WTC11 (cell line): ENCODE data around the gene NFIC. TPM values are rescaled to one million over a fixed set of nuclear protein-coding genes. Genes with fewer than 3 reads are reported as not detected.

Experiments
- ATAC-seq: fragments of 200-7000 bp; cut with Tn5 transposase; 2 replicates; pipeline ENCODE4 v1.10.0; 2021; ENCODE audit warnings: mild to moderate bottlenecking, moderate library complexity
- CTCF ChIA-PET: fragments of 300-600 bp; sonication (Branson Sonifier 250); formaldehyde crosslinking; loops from one replicate; lab custom pipeline; 2021; ENCODE audit warnings: antibody characterized with exemption; lab: Charles Lee
- POLR2A ChIA-PET: fragments of 350-600 bp; sonication (Branson Sonifier 250); formaldehyde crosslinking; loops from one replicate; lab custom pipeline; 2021; ENCODE audit warnings: antibody characterized with exemption; lab: Charles Lee
- DNase-seq: peaks from one replicate; pipeline ENCODE4 v3.0.0; 2021; ENCODE audit warnings: low spot score
- H3K27ac Mint-ChIP-seq: 2 replicates; pipeline ENCODE4 v1.8.0; 2021; ENCODE audit warnings: mixed read lengths
- H3K27me3 Mint-ChIP-seq: 2 replicates; pipeline ENCODE4 v1.8.0; 2021; ENCODE audit warnings: low read depth, mild to moderate bottlenecking, moderate library complexity, mixed read lengths
- H3K36me3 Mint-ChIP-seq: 2 replicates; pipeline ENCODE4 v1.8.0; 2021; ENCODE audit warnings: mixed read lengths
- H3K4me1 Mint-ChIP-seq: 2 replicates; pipeline ENCODE4 v1.8.0; 2022; ENCODE audit warnings: mixed read lengths
- H3K4me3 Mint-ChIP-seq: 2 replicates; pipeline ENCODE4 v1.8.0; 2021; ENCODE audit warnings: mild to moderate bottlenecking, moderate library complexity, mixed read lengths
- H3K9me3 Mint-ChIP-seq: 2 replicates; pipeline ENCODE4 v1.8.0; 2021; ENCODE audit warnings: mixed read lengths
- ATF1 ChIP-seq: sonication (generic); formaldehyde crosslinking; IDR thresholded peaks from 2 replicates; pipeline ENCODE4 v1.8.1; 2023; ENCODE audit warnings: mild to moderate bottlenecking, moderate library complexity, missing genetic modification reagents
- CREB1 ChIP-seq: sonication (generic); formaldehyde crosslinking; IDR thresholded peaks from 2 replicates; pipeline ENCODE4 v1.8.0; 2023; ENCODE audit warnings: mild to moderate bottlenecking, missing genetic modification reagents
- CREM ChIP-seq: sonication (generic); formaldehyde crosslinking; IDR thresholded peaks from 2 replicates; pipeline ENCODE4 v1.8.1; 2022; ENCODE audit warnings: mild to moderate bottlenecking, missing genetic modification reagents, moderate library complexity
- ERG ChIP-seq: fragments of 250-450 bp; sonication (Bioruptor Pico); IDR thresholded peaks from 2 replicates; pipeline ENCODE4 v1.8.0; 2021; ENCODE audit warnings: mild to moderate bottlenecking
- FOXP1 ChIP-seq: sonication (generic); formaldehyde crosslinking; IDR thresholded peaks from 2 replicates; pipeline ENCODE4 v1.8.0; 2022; ENCODE audit warnings: missing genetic modification reagents, mild to moderate bottlenecking, moderate library complexity, borderline replicate concordance
- GABPB1 ChIP-seq: sonication (generic); formaldehyde crosslinking; IDR thresholded peaks from 2 replicates; pipeline ENCODE4 v1.8.1; 2023; ENCODE audit warnings: mild to moderate bottlenecking, missing genetic modification reagents
- MLX ChIP-seq: sonication (generic); formaldehyde crosslinking; IDR thresholded peaks from 2 replicates; pipeline ENCODE4 v1.8.1; 2023; ENCODE audit warnings: mild to moderate bottlenecking, missing genetic modification reagents, moderate library complexity
- MYBL2 ChIP-seq: sonication (generic); formaldehyde crosslinking; IDR thresholded peaks from 2 replicates; pipeline ENCODE4 v1.8.1; 2023; ENCODE audit warnings: mild to moderate bottlenecking, moderate library complexity, missing genetic modification reagents
- NFYB ChIP-seq: sonication (generic); formaldehyde crosslinking; conservative IDR thresholded peaks from 2 replicates; pipeline ENCODE4 v1.8.0; 2022; ENCODE audit warnings: low read depth, missing genetic modification reagents
- NR2C2 ChIP-seq: sonication (generic); formaldehyde crosslinking; IDR thresholded peaks from 2 replicates; pipeline ENCODE4 v1.8.0; 2022; ENCODE audit warnings: mild to moderate bottlenecking, missing genetic modification reagents
- OVOL2 ChIP-seq: fragments of 250-450 bp; sonication (Bioruptor Pico); IDR thresholded peaks from 2 replicates; pipeline ENCODE4 v1.9.0; 2021; ENCODE audit warnings: mild to moderate bottlenecking, borderline replicate concordance
- ZNF219 ChIP-seq: sonication (generic); formaldehyde crosslinking; IDR thresholded peaks from 2 replicates; pipeline ENCODE4 v1.8.0; 2023; ENCODE audit warnings: missing genetic modification reagents, mild to moderate bottlenecking, borderline replicate concordance
- ZNF396 ChIP-seq: fragments of 250-450 bp; sonication (Bioruptor Pico); IDR thresholded peaks from 2 replicates; pipeline ENCODE4 v1.8.0; 2021; ENCODE audit warnings: mild to moderate bottlenecking, moderate library complexity, borderline replicate concordance
- total RNA-seq: library from RNA; stranded (reverse); gene quantifications from 3 replicates; pipeline ENCODE4 v1.2.3, GENCODE V29; 2021
- TF ChIP-seq, protein P1 (sequence below): sonication (generic); formaldehyde crosslinking; IDR thresholded peaks from 2 replicates; pipeline ENCODE4 v1.8.0; 2022; ENCODE audit warnings: mild to moderate bottlenecking, missing genetic modification reagents
- TF ChIP-seq, protein P2 (sequence below): fragments of 250-450 bp; sonication (Bioruptor Pico); IDR thresholded peaks from 2 replicates; pipeline ENCODE4 v1.9.0; 2021; ENCODE audit warnings: moderate library complexity, mild to moderate bottlenecking, inconsistent platforms, borderline replicate concordance
- TF ChIP-seq, protein P3 (sequence below): sonication (generic); formaldehyde crosslinking; IDR thresholded peaks from 2 replicates; pipeline ENCODE4 v1.8.0; 2022; ENCODE audit warnings: mild to moderate bottlenecking, missing genetic modification reagents
- TF ChIP-seq, protein P4 (sequence below): sonication (generic); formaldehyde crosslinking; IDR thresholded peaks from 2 replicates; pipeline ENCODE4 v1.8.1; 2022; ENCODE audit warnings: missing genetic modification reagents, borderline replicate concordance

NFIC gene
- total RNA-seq, 1 experiment from 2014 or later: 3.5 TPM

DNA sequence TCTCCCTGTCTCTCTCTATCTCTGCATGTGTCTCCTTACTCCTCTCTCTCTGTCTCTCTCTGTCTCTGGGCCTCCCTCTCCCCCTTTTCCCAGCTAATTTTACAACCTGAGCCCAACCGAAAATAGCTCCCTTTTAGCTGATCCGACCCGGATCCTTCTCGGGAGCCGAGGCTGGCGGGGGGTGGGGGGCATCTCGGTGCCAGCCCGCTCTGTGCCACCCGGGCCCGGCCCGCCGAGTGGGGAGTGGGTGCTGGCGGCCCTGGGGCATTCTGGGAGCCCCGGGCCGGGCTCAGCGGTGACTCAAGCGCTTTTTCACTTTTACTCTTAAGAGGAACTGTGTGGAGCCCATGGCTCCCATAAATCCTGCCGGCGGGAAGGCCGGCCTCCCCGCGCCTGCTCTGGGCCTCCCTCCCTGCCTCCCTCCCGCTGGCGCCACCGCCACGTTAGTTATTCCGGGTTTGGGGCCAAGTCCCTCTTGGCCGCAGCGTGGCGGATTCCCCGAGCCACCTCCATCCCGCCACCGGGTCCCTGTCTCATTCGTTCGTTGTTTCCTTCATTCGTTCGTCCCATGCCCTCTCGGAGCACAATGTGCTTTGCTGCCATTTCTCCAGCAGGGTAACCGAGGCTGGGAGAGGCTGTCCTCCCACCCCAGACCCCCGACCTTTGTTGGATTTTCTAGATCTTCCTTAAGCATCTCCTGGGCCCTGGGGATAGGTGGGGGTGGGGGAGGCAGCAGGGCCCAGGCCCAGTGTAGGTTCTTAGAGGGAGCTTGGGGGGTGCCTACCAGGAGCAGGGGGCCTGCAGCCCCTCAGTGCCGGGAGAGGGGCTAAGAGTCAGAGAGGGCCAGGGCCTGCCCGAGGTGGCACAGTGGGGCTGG, 3.2 kb downstream of the NFIC start:
- POLR2A ChIA-PET: no interaction called here
- no peak for TF ChIP-seq CREM (CRISPR knock-in tag)
- TF ChIP-seq MYBL2 (CRISPR knock-in tag): no peak
- no peak for TF ChIP-seq ERG (CRISPR knock-in tag)
- TF ChIP-seq, protein P1, sequence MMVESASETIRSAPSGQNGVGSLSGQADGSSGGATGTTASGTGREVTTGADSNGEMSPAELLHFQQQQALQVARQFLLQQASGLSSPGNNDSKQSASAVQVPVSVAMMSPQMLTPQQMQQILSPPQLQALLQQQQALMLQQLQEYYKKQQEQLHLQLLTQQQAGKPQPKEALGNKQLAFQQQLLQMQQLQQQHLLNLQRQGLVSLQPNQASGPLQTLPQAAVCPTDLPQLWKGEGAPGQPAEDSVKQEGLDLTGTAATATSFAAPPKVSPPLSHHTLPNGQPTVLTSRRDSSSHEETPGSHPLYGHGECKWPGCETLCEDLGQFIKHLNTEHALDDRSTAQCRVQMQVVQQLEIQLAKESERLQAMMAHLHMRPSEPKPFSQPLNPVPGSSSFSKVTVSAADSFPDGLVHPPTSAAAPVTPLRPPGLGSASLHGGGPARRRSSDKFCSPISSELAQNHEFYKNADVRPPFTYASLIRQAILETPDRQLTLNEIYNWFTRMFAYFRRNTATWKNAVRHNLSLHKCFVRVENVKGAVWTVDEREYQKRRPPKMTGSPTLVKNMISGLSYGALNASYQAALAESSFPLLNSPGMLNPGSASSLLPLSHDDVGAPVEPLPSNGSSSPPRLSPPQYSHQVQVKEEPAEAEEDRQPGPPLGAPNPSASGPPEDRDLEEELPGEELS (CRISPR knock-in tag): no peak
- TF ChIP-seq OVOL2 (CRISPR knock-in tag): no peak
- TF ChIP-seq, protein P2, sequence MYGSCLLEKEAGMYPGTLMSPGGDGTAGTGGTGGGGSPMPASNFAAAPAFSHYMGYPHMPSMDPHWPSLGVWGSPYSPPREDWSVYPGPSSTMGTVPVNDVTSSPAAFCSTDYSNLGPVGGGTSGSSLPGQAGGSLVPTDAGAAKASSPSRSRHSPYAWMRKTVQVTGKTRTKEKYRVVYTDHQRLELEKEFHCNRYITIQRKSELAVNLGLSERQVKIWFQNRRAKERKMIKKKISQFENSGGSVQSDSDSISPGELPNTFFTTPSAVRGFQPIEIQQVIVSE (CRISPR knock-in tag): no peak
- TF ChIP-seq, protein P3, sequence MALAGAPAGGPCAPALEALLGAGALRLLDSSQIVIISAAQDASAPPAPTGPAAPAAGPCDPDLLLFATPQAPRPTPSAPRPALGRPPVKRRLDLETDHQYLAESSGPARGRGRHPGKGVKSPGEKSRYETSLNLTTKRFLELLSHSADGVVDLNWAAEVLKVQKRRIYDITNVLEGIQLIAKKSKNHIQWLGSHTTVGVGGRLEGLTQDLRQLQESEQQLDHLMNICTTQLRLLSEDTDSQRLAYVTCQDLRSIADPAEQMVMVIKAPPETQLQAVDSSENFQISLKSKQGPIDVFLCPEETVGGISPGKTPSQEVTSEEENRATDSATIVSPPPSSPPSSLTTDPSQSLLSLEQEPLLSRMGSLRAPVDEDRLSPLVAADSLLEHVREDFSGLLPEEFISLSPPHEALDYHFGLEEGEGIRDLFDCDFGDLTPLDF (CRISPR knock-in tag): no peak
- no peak for TF ChIP-seq FOXP1 (CRISPR knock-in tag)
- no peak for TF ChIP-seq ZNF219 (CRISPR knock-in tag)
- TF ChIP-seq ZNF396 (CRISPR knock-in tag): no peak
- TF ChIP-seq CREB1 (CRISPR knock-in tag): no peak
- TF ChIP-seq ATF1 (CRISPR knock-in tag): no peak
- no peak for TF ChIP-seq MLX (CRISPR knock-in tag)
- no peak for TF ChIP-seq GABPB1 (CRISPR knock-in tag)
- TF ChIP-seq NR2C2 (CRISPR knock-in tag): no peak
- TF ChIP-seq, all 79 proteins: peak for 0
- H3K4me3 Mint-ChIP-seq: peak overlapping the region; percentile 76
- DNase-seq (no peak), ATAC-seq (peak; percentile 17)
- H3K36me3 Mint-ChIP-seq: no peaks in the 10 kb centered on the region
- CTCF ChIA-PET: interaction anchor here (1.1 to 2.5 kb wide), 2 partner anchors 60 to 65 kb away, joined by 4 to 8 read pairs; no protein-coding TSS in a partner anchor
- H3K27me3 Mint-ChIP-seq: peaks cover 95% of the 10 kb centered on the region
- no peaks in the 10 kb centered on the region for H3K9me3 Mint-ChIP-seq
- H3K27ac Mint-ChIP-seq: no peak overlapping the region
- peaks cover 40% of the 10 kb centered on the region for H3K4me1 Mint-ChIP-seq

GRCh38 chr19:3370214-3370720, 3.9 kb downstream of the NFIC start:
- Mint-ChIP-seq H3K27me3 (peaks cover 91% of the 10 kb centered on the region), H3K4me3 (peak overlapping the region; percentile 76), H3K27ac (no peak overlapping the region), H3K36me3 (no peaks in the 10 kb centered on the region), H3K4me1 (peaks cover 39% of the 10 kb centered on the region)
- no peak for TF ChIP-seq NFYB (CRISPR knock-in tag)
- TF ChIP-seq, protein P4, sequence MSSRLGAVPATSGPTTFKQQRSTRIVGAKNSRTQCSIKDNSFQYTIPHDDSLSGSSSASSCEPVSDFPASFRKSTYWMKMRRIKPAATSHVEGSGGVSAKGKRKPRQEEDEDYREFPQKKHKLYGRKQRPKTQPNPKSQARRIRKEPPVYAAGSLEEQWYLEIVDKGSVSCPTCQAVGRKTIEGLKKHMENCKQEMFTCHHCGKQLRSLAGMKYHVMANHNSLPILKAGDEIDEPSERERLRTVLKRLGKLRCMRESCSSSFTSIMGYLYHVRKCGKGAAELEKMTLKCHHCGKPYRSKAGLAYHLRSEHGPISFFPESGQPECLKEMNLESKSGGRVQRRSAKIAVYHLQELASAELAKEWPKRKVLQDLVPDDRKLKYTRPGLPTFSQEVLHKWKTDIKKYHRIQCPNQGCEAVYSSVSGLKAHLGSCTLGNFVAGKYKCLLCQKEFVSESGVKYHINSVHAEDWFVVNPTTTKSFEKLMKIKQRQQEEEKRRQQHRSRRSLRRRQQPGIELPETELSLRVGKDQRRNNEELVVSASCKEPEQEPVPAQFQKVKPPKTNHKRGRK (CRISPR knock-in tag): 0 out of 2 replicates have a peak, but pooled peaks have one; percentile 57
- TF ChIP-seq, all 79 proteins: peak for 1
- no peak for DNase-seq
- ChIA-PET POLR2A (no interaction called here), CTCF (interaction anchor here (0.9 to 2.5 kb wide), 3 partner anchors 59 to 115 kb away, joined by 4 to 9 read pairs (median 8); no protein-coding TSS in a partner anchor)
- ATAC-seq: peak; percentile 34
- no peaks in the 10 kb centered on the region for H3K9me3 Mint-ChIP-seq
